GM12878 (cell line): Measurements from ENCODE around the gene DCLK2. TPM values are rescaled to one million over a fixed set of nuclear protein-coding genes. Genes with fewer than 3 reads are reported as not detected.

Experiments
- ATF7 ChIP-seq: fragments of 450-650 bp; IDR thresholded peaks from 2 replicates; pipeline ENCODE4 v1.6.1; 2016; ENCODE audit warnings: low read depth, mild to moderate bottlenecking
- BCL11A ChIP-seq: IDR thresholded peaks from 2 replicates; pipeline ENCODE4 v1.6.1; 2011; ENCODE audit warnings: low read depth, low read length
- BRCA1 ChIP-seq: IDR thresholded peaks from 2 replicates; pipeline ENCODE4 v1.6.1; 2011; ENCODE audit warnings: low read depth, low read length, improper control_type of control experiment
- CEBPZ ChIP-seq: fragments of 150-350 bp; IDR thresholded peaks from 2 replicates; pipeline ENCODE4 v1.6.1; 2016; ENCODE audit warnings: low read depth, low read length
- CHD2 ChIP-seq: IDR thresholded peaks from 2 replicates; pipeline ENCODE4 v1.6.1; 2011; ENCODE audit warnings: low read depth, low read length, improper control_type of control experiment, borderline replicate concordance
- EED ChIP-seq: sonication (generic); IDR thresholded peaks from 2 replicates; pipeline ENCODE4 v1.6.1; 2016; ENCODE audit warnings: antibody characterized with exemption, low read depth
- POU2F2 ChIP-seq: IDR thresholded peaks from 3 replicates; pipeline ENCODE4 v1.6.1; 2011; ENCODE audit warnings: low read depth, mild to moderate bottlenecking, low read length, borderline replicate concordance
- PRDM15 ChIP-seq: fragments of 450-650 bp; formaldehyde crosslinking; IDR thresholded peaks from 2 replicates; pipeline ENCODE4 v1.4.0; 2020; ENCODE audit warnings: mild to moderate bottlenecking, moderate library complexity
- RAD21 ChIP-seq: IDR thresholded peaks from 2 replicates; pipeline ENCODE4 v1.6.1; 2011; ENCODE audit warnings: mild to moderate bottlenecking, low read depth, low read length, moderate library complexity; ENCODE audit not compliant: insufficient read depth
- RELB ChIP-seq: fragments of 450-650 bp; IDR thresholded peaks from 2 replicates; pipeline ENCODE4 v1.6.1; 2017; ENCODE audit warnings: low read depth, mild to moderate bottlenecking, moderate library complexity
- SP1 ChIP-seq: IDR thresholded peaks from one replicate; pipeline ENCODE4 v1.6.1; 2011; ENCODE audit warnings: low read depth, low read length
- ZBTB40 ChIP-seq: fragments of 450-650 bp; IDR thresholded peaks from 2 replicates; pipeline ENCODE4 v1.6.1; 2016; ENCODE audit warnings: mild to moderate bottlenecking, moderate library complexity, borderline replicate concordance
- ZNF24 ChIP-seq: fragments of 450-650 bp; IDR thresholded peaks from 2 replicates; pipeline ENCODE4 v1.6.1; 2017; ENCODE audit warnings: antibody characterized with exemption, mild to moderate bottlenecking
- ZZZ3 ChIP-seq: IDR thresholded peaks from 2 replicates; pipeline ENCODE4 v1.6.1; 2011; ENCODE audit warnings: low read depth; ENCODE audit not compliant: control insufficient read depth, insufficient read length
- polyA plus RNA-seq, 11 experiments: library from polyadenylated mRNA; depleted of rRNA in 4 of 11; unstranded in 6 of 11; stranded (reverse) in 5 of 11; fragments of >200 nt; fragmentation: Nextera tagmentation in 4 of 11; fragmentation: Illumina TruSeq in 1 of 11; extraction: Ambion mirVana in 4 of 11; extraction: Trizol in 1 of 11; gene quantifications; 1 replicate in 1 of 11; 2 replicates in 10 of 11; pipeline versions ENCODE4 v1.2.1 to v1.2.3, GENCODE V29; 2011 to 2016; ENCODE audit warnings: inconsistent platforms in 2 of 11, missing spikeins in 2 of 11, low read depth in 1 of 11
- total RNA-seq, 4 experiments: library from RNA; depleted of rRNA in 3 of 4; stranded (reverse); fragments of >200 nt in 3 of 4; fragmentation: Illumina TruSeq in 1 of 4; extraction: Trizol in 1 of 4; gene quantifications; 2 replicates each; pipeline versions ENCODE4 v1.2.1 to v1.2.3, GENCODE V29; 2013 to 2021

Gene DCLK2
- total and polyA plus RNA-seq, 10 of the 15 experiments (the other 5 are each of a cell fraction or from before 2014, with no cell fraction given) = not detected

- TF ChIP-seq PRDM15 (no peak), BRCA1 (no peak), CHD2 (no peak), ZNF24 (no peak), RELB (no peak), CEBPZ (no peak), EED (no peak), BCL11A (peak; percentile 38; the same call in 1 of the 2 replicates), ZZZ3 (no peak), RAD21 (no peak; the same call in 1 of the 2 replicates), POU2F2 (peak; percentile 51; the same call in 1 of the 3 replicates), ZBTB40 (no peak), ATF7 (no peak), SP1 (no peak)
Observed at GRCh38 chr4:150082241-150082640, 4.0 kb downstream of the DCLK2 start (continued).
